CD4-positive, CD25-positive, alpha-beta regulatory T cell (primary cell): ENCODE data around the gene LGR6. TPM values are rescaled to one million over a fixed set of nuclear protein-coding genes. Genes with fewer than 3 reads are reported as not detected.
"Not testable (repeated sequence)": the region's sequence is repeated elsewhere in the genome, so short reads cannot be mapped to it uniquely, and the experiment has no call there.

ENCODE experiments used
- ATAC-seq, 2 donors: fragments of 150-1000 bp; cut with Tn5 transposase; one replicate each; pipeline ENCODE4 v1.10.0; 2021; ENCODE audit warnings: low read depth in 2 of 2, moderate number of reproducible peaks in 2 of 2, moderate library complexity in 1 of 2
- DNase-seq, 3 donors: peaks; one replicate each; pipeline versions ENCODE4 v3.0.0 to v3.0.0-alpha.2; 2012 to 2022; ENCODE audit warnings: mixed read lengths in 1 of 3
- H3K27ac ChIP-seq: one replicate; pipeline ENCODE4 v1.7.0; 2013; ENCODE audit warnings: mild to moderate bottlenecking, low read length; ENCODE audit not compliant: insufficient read depth, poor library complexity, severe bottlenecking
- H3K27me3 ChIP-seq: one replicate; pipeline ENCODE4 v1.7.0; 2013; ENCODE audit warnings: low read length; ENCODE audit not compliant: control insufficient read depth, insufficient read depth
- H3K36me3 ChIP-seq: one replicate; pipeline ENCODE4 v1.7.0; 2013; ENCODE audit warnings: mild to moderate bottlenecking, low read length, moderate library complexity; ENCODE audit not compliant: control insufficient read depth, insufficient read depth
- H3K4me1 ChIP-seq: 2 replicates; pipeline ENCODE4 v1.7.0; 2013; ENCODE audit warnings: mild to moderate bottlenecking, low read length; ENCODE audit not compliant: insufficient read depth, control insufficient read depth, poor library complexity, severe bottlenecking
- H3K4me3 ChIP-seq: one replicate; pipeline ENCODE4 v1.7.0; 2013; ENCODE audit warnings: low read depth, mild to moderate bottlenecking, low read length, moderate library complexity
- H3K9me3 ChIP-seq, 2 experiments: 1 replicate in 1 of 2; 2 replicates in 1 of 2; pipeline ENCODE4 v1.7.0; 2013; ENCODE audit warnings: low read length in 2 of 2, mild to moderate bottlenecking in 1 of 2, moderate library complexity in 1 of 2; ENCODE audit not compliant: control insufficient read depth in 2 of 2
- H3K27ac Mint-ChIP-seq, 3 donors: one replicate each; pipeline ENCODE4 v1.8.0; 2020 to 2022; ENCODE audit warnings: mild to moderate bottlenecking in 3 of 3, mixed read lengths in 3 of 3, moderate library complexity in 2 of 3
- H3K27me3 Mint-ChIP-seq: one replicate; pipeline ENCODE4 v1.8.0; 2022; ENCODE audit warnings: mild to moderate bottlenecking, mixed read lengths
- H3K36me3 Mint-ChIP-seq: one replicate; pipeline ENCODE4 v1.8.0; 2020; ENCODE audit warnings: mixed read lengths
- H3K4me1 Mint-ChIP-seq, 4 donors: one replicate each; pipeline ENCODE4 v1.8.0; 2020 to 2022; ENCODE audit warnings: mixed read lengths in 4 of 4, mild to moderate bottlenecking in 1 of 4
- H3K4me3 Mint-ChIP-seq, 4 donors: one replicate each; pipeline ENCODE4 v1.8.0; 2020 to 2022; ENCODE audit warnings: mild to moderate bottlenecking in 4 of 4, mixed read lengths in 4 of 4, moderate library complexity in 3 of 4
- H3K9me3 Mint-ChIP-seq, 7 donors: one replicate each; pipeline ENCODE4 v1.8.0; 2020 to 2022; ENCODE audit warnings: mixed read lengths in 7 of 7, mild to moderate bottlenecking in 3 of 7, moderate library complexity in 2 of 7
- polyA plus RNA-seq, 4 donors: library from polyadenylated mRNA; unstranded; fragments of 300-500 nt; fragmentation: Illumina TruSeq; gene quantifications; one replicate each; pipeline ENCODE4 v1.2.3, GENCODE V29; 2021
- total RNA-seq: library from RNA; stranded (reverse); gene quantifications from one replicate; pipeline ENCODE4 v1.2.3, GENCODE V29; 2022

LGR6 gene
- total and polyA plus RNA-seq, 5 donors from 2014 or later = 0.16 to 0.87 (median 0.30) TPM

DNA sequence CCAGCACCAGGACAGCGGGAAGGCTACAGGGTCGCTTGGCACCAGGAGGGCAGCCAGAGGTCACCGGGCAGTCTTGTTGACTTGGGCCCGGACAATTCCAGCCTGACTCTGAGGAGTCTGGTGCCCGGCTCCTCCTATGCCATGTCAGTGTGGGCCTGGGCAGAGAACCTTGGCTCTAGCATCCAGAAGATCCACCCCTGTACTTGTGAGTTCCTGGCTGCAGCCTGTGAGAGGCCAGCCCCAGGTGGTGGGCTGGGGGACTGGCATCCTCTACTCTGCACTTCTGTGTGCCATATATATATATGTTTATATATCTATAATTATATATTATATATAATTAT, 21.6 kb upstream of the LGR6 start:
- Mint-ChIP-seq H3K27ac (no peak overlapping the region), H3K9me3 (no peaks in the 10 kb centered on the region), H3K27me3 (no peaks in the 10 kb centered on the region), H3K4me3 (no peak overlapping the region), H3K36me3 (no peaks in the 10 kb centered on the region), H3K4me1 (peaks cover 0 to 2% (median under 1%) of the 10 kb centered on the region in 4 donors)
- Histone ChIP-seq H3K36me3 (no peaks in the 10 kb centered on the region), H3K9me3 (no peaks in the 10 kb centered on the region), H3K27ac (no peak overlapping the region), H3K27me3 (no peaks in the 10 kb centered on the region), H3K4me1 (no peaks in the 10 kb centered on the region), H3K4me3 (no peak overlapping the region)
- DNase-seq = peak in 1 of 3 donors; percentile 39
- no peak for ATAC-seq

GRCh38 chr1:202173993-202174392, 19.6 kb upstream of the LGR6 start:
- H3K27me3 ChIP-seq = no peaks in the 10 kb centered on the region
- no peak overlapping the region for H3K27ac ChIP-seq
- Mint-ChIP-seq H3K4me1 (peaks cover 0 to 2% (median 0%) of the 10 kb centered on the region in 4 donors), H3K27ac (no peak overlapping the region), H3K4me3 (no peak overlapping the region), H3K36me3 (no peaks in the 10 kb centered on the region), H3K9me3 (no peaks in the 10 kb centered on the region), H3K27me3 (no peaks in the 10 kb centered on the region)
- no peaks in the 10 kb centered on the region for H3K4me1 ChIP-seq
- DNase-seq (no peak), ATAC-seq (no peak)
- H3K9me3 ChIP-seq = no peaks in the 10 kb centered on the region
- no peaks in the 10 kb centered on the region for H3K36me3 ChIP-seq
- H3K4me3 ChIP-seq = no peak overlapping the region

DNA sequence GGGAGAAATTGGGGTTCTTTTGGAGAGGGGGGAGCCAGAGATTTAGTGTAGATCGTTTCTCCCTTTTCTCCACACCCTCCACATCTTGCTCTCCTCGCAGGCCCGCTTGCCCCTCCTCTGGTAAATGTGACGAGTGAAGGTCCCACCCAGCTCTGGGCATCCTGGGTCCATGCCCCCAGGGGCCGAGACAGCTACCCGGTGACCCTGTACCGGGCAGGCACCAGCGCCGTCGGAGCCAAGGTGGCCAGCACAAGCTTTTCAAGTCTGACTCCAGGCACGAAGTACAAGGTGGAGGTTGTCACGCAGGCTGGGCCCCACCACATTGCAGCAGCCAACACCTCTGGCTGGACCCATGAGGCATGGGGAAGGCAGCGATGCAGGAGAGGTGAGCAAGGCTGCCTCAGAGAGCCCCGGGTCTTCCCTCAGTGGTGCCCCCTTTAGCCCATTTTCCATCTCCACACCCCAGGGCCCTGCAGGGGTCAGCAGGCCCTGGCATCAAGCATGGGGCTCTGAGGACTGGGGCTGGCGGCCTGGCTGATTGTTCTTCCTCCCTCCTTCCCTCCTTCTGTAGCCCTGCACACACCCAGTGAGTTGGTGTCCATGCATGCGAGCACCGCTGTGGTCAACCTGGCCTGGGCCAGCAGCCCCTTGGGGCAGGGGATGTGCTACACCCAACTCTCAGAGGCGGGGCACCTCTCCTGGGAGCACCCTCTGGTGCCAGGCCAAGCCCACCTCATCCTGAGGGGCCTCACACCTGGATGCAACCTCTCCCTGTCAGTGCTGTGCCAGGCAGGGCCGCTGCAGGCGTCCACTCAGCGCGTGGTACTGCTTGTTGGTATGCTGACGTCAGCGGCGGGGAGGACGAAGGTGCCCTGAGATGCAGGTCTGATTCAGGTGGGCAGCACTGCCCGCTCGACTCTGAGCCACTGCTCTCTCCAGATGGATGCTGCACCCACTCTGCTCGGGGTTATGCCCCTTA, 16.4 kb upstream of the LGR6 start:
- H3K4me1 Mint-ChIP-seq = peaks cover 0 to 5% (median 2%) of the 10 kb centered on the region in 4 donors

GRCh38 chr1:202179828-202180750, 13.5 kb upstream of the LGR6 start:
- no peaks in the 10 kb centered on the region for H3K9me3 Mint-ChIP-seq
- no peak for ATAC-seq
- no peak overlapping the region for H3K4me3 Mint-ChIP-seq
- H3K4me1 ChIP-seq = no peaks in the 10 kb centered on the region
- no peak overlapping the region for H3K4me3 ChIP-seq
- no peaks in the 10 kb centered on the region for H3K36me3 ChIP-seq
- H3K36me3 Mint-ChIP-seq = no peaks in the 10 kb centered on the region
- H3K27ac ChIP-seq = no peak overlapping the region
- no peak for DNase-seq
- H3K27ac Mint-ChIP-seq = peak overlapping the region in 1 of 3 donors; percentile 59
- H3K27me3 Mint-ChIP-seq = peaks cover 4% of the 10 kb centered on the region
- H3K9me3 ChIP-seq = no peaks in the 10 kb centered on the region
- peaks cover 0 to 14% (median 5%) of the 10 kb centered on the region in 4 donors for H3K4me1 Mint-ChIP-seq
- H3K27me3 ChIP-seq = no peaks in the 10 kb centered on the region

More for the DNA sequence above, 16.4 kb upstream of the LGR6 start:
- Histone ChIP-seq H3K4me1 (no peaks in the 10 kb centered on the region), H3K27ac (no peak overlapping the region), H3K36me3 (no peaks in the 10 kb centered on the region), H3K4me3 (no peak overlapping the region), H3K9me3 (no peaks in the 10 kb centered on the region), H3K27me3 (no peaks in the 10 kb centered on the region)
- H3K4me3 Mint-ChIP-seq = no peak overlapping the region
- no peaks in the 10 kb centered on the region for H3K36me3 Mint-ChIP-seq
- no peak for DNase-seq
- H3K27ac Mint-ChIP-seq = no peak overlapping the region
- no peaks in the 10 kb centered on the region for H3K9me3 Mint-ChIP-seq
- H3K27me3 Mint-ChIP-seq = no peaks in the 10 kb centered on the region
- ATAC-seq = no peak

DNA sequence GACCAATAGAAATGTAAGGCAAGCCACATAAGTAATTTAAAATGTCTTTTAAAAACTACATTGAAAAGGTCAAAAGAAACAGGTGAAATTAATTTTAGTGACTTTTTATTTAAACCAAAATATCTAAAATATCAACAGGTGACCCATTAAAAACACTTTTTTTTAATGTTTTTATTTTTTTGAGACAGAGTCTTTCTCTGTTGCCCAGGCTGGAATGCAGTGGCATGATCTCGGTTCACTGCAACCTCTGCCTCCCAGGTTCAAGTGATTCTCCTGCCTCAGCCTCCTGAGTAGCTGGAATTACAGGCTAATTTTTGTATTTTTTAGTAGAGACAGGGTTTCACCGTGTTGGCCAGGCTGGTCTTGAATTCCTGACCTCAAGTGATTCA, 12.9 kb upstream of the LGR6 start:
- not testable (repeated sequence) for H3K4me3 ChIP-seq, H3K4me1 ChIP-seq, H3K36me3 ChIP-seq, H3K36me3 Mint-ChIP-seq, H3K27me3 ChIP-seq, H3K9me3 ChIP-seq, ATAC-seq, H3K4me3 Mint-ChIP-seq, H3K27ac Mint-ChIP-seq, DNase-seq, H3K9me3 Mint-ChIP-seq, H3K27me3 Mint-ChIP-seq, H3K27ac ChIP-seq
- H3K4me1 Mint-ChIP-seq = peaks cover 0 to 14% (median 5%) of the 10 kb centered on the region in 4 donors

- no peak overlapping the region for H3K4me3 Mint-ChIP-seq
- no peak overlapping the region for H3K27ac ChIP-seq
- H3K4me3 ChIP-seq = no peak overlapping the region
- no peaks in the 10 kb centered on the region for H3K9me3 ChIP-seq
- DNase-seq = no peak
- peaks cover 4% of the 10 kb centered on the region for H3K27me3 Mint-ChIP-seq
- H3K36me3 Mint-ChIP-seq = no peaks in the 10 kb centered on the region
- H3K4me1 ChIP-seq = no peaks in the 10 kb centered on the region
- no peaks in the 10 kb centered on the region for H3K9me3 Mint-ChIP-seq
- H3K27me3 ChIP-seq = no peaks in the 10 kb centered on the region
- no peaks in the 10 kb centered on the region for H3K36me3 ChIP-seq
- no peak for ATAC-seq
- peaks cover 0 to 14% (median 5%) of the 10 kb centered on the region in 4 donors for H3K4me1 Mint-ChIP-seq
- no peak overlapping the region for H3K27ac Mint-ChIP-seq
Measured at GRCh38 chr1:202181586-202181985, 12.0 kb upstream of the LGR6 start.

GRCh38 chr1:202182040-202182877, 11.3 kb upstream of the LGR6 start:
- no peaks in the 10 kb centered on the region for H3K36me3 ChIP-seq
- no peak overlapping the region for H3K27ac ChIP-seq
- H3K9me3 ChIP-seq = no peaks in the 10 kb centered on the region
- Mint-ChIP-seq H3K27ac (no peak overlapping the region), H3K4me1 (peaks cover 0 to 14% (median 5%) of the 10 kb centered on the region in 4 donors), H3K4me3 (no peak overlapping the region), H3K9me3 (no peaks in the 10 kb centered on the region), H3K27me3 (peaks cover 4% of the 10 kb centered on the region), H3K36me3 (no peaks in the 10 kb centered on the region)
- H3K4me1 ChIP-seq = no peaks in the 10 kb centered on the region
- no peak for DNase-seq
- no peak for ATAC-seq
- H3K27me3 ChIP-seq = no peaks in the 10 kb centered on the region
- no peak overlapping the region for H3K4me3 ChIP-seq
